IMR-90 (cell line): ENCODE measurements around the gene SLC44A2.

Source experiments
- CTCF ChIP-seq: conservative IDR thresholded peaks from 2 replicates; pipeline ENCODE4 v1.5.1; 2012; ENCODE audit warnings: mild to moderate bottlenecking, low read depth, low read length, improper control_type of control experiment
- POLR2A ChIP-seq: IDR thresholded peaks from 2 replicates; pipeline ENCODE4 v1.6.1; 2012; ENCODE audit warnings: mild to moderate bottlenecking, low read depth, low read length

GRCh38 chr19:10617409-10618121, 7.8 kb upstream of the SLC44A2 start:
- no peak for TF ChIP-seq CTCF
- no peak for TF ChIP-seq POLR2A
